K562 (cell line): ENCODE data around the gene PPP1R15A. TPM values are rescaled to one million over a fixed set of nuclear protein-coding genes. Genes with fewer than 3 reads are reported as not detected.

ENCODE experiments used
- ATF6 ChIP-seq: sonication (generic); formaldehyde crosslinking; IDR thresholded peaks from 2 replicates; pipeline ENCODE4 v1.4.0; 2020; ENCODE audit warnings: mild to moderate bottlenecking, missing genetic modification reagents
- CREB5 ChIP-seq: fragments of 250-450 bp; sonication (Bioruptor Pico); IDR thresholded peaks from 2 replicates; pipeline ENCODE4 v1.5.0; 2020; ENCODE audit warnings: mild to moderate bottlenecking
- CREM ChIP-seq: IDR thresholded peaks from 2 replicates; pipeline ENCODE4 v1.6.1; 2014; ENCODE audit warnings: antibody characterized with exemption, low read depth
- DPF2 ChIP-seq: fragments of 450-650 bp; IDR thresholded peaks from 2 replicates; pipeline ENCODE4 v1.6.1; 2016
- HOMEZ ChIP-seq: fragments of 250-450 bp; sonication (Bioruptor Pico); IDR thresholded peaks from 2 replicates; pipeline ENCODE4 v1.4.0; 2020; ENCODE audit warnings: mild to moderate bottlenecking, moderate library complexity
- PCBP2 ChIP-seq: fragments of 200-400 bp; formaldehyde crosslinking; IDR thresholded peaks from 2 replicates; pipeline ENCODE4 v1.6.1; 2018; ENCODE audit warnings: low read length, low read depth, mild to moderate bottlenecking, moderate library complexity; ENCODE audit not compliant: poor library complexity, severe bottlenecking
- POLR2AphosphoS5 ChIP-seq: IDR thresholded peaks from 2 replicates; pipeline ENCODE4 v1.6.1; 2011; ENCODE audit warnings: mild to moderate bottlenecking, low read depth, low read length, moderate library complexity; ENCODE audit not compliant: control insufficient read depth, insufficient read depth
- PRDM10 ChIP-seq: fragments of 450-650 bp; IDR thresholded peaks from 2 replicates; pipeline ENCODE4 v1.6.1; 2018; ENCODE audit not compliant: partially characterized antibody
- RBM34 ChIP-seq: fragments of 200-400 bp; formaldehyde crosslinking; IDR thresholded peaks from 2 replicates; pipeline ENCODE4 v1.6.1; 2018; ENCODE audit warnings: low read length, borderline replicate concordance; ENCODE audit not compliant: insufficient read depth
- STAG1 ChIP-seq: sonication (generic); formaldehyde crosslinking; IDR thresholded peaks from 2 replicates; pipeline ENCODE4 v1.5.0; 2020; ENCODE audit warnings: missing genetic modification reagents, borderline replicate concordance
- ZBTB7A ChIP-seq: IDR thresholded peaks from 2 replicates; pipeline ENCODE4 v1.6.1; 2011; ENCODE audit warnings: low read depth, mild to moderate bottlenecking, low read length, moderate library complexity, borderline replicate concordance; ENCODE audit not compliant: control insufficient read depth
- ZHX1 ChIP-seq: fragments of 150-350 bp; conservative IDR thresholded peaks from 2 replicates; pipeline ENCODE4 v1.6.1; 2014; ENCODE audit warnings: low read length
- ZNF445 ChIP-seq: fragments of 250-450 bp; sonication (Bioruptor Pico); IDR thresholded peaks from 2 replicates; pipeline ENCODE4 v1.4.0; 2020; ENCODE audit warnings: low read depth, mild to moderate bottlenecking, moderate library complexity
- ZNF696 ChIP-seq: fragments of 250-450 bp; sonication (Bioruptor Pico); conservative IDR thresholded peaks from 2 replicates; pipeline ENCODE4 v1.4.0; 2020; ENCODE audit warnings: mild to moderate bottlenecking, moderate library complexity
- ZNF764 ChIP-seq: fragments of 250-450 bp; sonication (Bioruptor Pico); IDR thresholded peaks from 2 replicates; pipeline ENCODE4 v1.4.0; 2020; ENCODE audit warnings: low read depth, mild to moderate bottlenecking, moderate library complexity
- polyA plus RNA-seq, 8 experiments: library from polyadenylated mRNA; depleted of rRNA in 4 of 8; stranded (reverse) in 5 of 8; unstranded in 3 of 8; fragments of >200 nt; fragmentation: Nextera tagmentation in 2 of 8; fragmentation: Illumina TruSeq in 1 of 8; extraction: Ambion mirVana in 2 of 8; extraction: Trizol in 1 of 8; gene quantifications; 2 replicates each; pipeline versions ENCODE4 v1.2.1 to v1.2.3, GENCODE V29; 2011 to 2014; ENCODE audit warnings: inconsistent platforms in 1 of 8, missing spikeins in 1 of 8
- total RNA-seq, 7 experiments: library from RNA; depleted of rRNA in 6 of 7; stranded (reverse); fragments of >200 nt in 6 of 7; fragmentation: Illumina TruSeq in 2 of 7; extraction: Trizol in 2 of 7; gene quantifications; 2 replicates each; pipeline versions ENCODE4 v1.2.1 to v1.2.3, GENCODE V29; 2011 to 2021; ENCODE audit warnings: low replicate concordance in 1 of 7

The PPP1R15A gene
- total and polyA plus RNA-seq, 9 of the 15 experiments (the other 6 are each of a cell fraction or from before 2014, with no cell fraction given): 0.42 to 73.7 (median 44.0) TPM

GRCh38 chr19:48867123-48867745 is 5.0 kb upstream of the PPP1R15A start (continued):
- TF ChIP-seq ATF6 (CRISPR knock-in tag) (no peak), CREM (no peak), HOMEZ (CRISPR knock-in tag) (no peak), ZNF764 (no peak), RBM34 (no peak), CREB5 (CRISPR knock-in tag) (no peak), DPF2 (peak; percentile 57; the same call in 1 of the 2 replicates), ZBTB7A (no peak; the same call in 1 of the 2 replicates), ZNF445 (CRISPR knock-in tag) (no peak), STAG1 (CRISPR knock-in tag) (no peak), ZNF696 (no peak), ZHX1 (no peak), PCBP2 (no peak), PRDM10 (no peak), POLR2AphosphoS5 (peak; percentile 47; the same call in 1 of the 2 replicates)
